ENCODE measurements around the gene RAD51B. TPM values are rescaled to one million over a fixed set of nuclear protein-coding genes. Genes with fewer than 3 reads are reported as not detected.

RAD51B gene
- total RNA-seq, 1 experiment from 2014 or later, result 23.3 TPM

DNA sequence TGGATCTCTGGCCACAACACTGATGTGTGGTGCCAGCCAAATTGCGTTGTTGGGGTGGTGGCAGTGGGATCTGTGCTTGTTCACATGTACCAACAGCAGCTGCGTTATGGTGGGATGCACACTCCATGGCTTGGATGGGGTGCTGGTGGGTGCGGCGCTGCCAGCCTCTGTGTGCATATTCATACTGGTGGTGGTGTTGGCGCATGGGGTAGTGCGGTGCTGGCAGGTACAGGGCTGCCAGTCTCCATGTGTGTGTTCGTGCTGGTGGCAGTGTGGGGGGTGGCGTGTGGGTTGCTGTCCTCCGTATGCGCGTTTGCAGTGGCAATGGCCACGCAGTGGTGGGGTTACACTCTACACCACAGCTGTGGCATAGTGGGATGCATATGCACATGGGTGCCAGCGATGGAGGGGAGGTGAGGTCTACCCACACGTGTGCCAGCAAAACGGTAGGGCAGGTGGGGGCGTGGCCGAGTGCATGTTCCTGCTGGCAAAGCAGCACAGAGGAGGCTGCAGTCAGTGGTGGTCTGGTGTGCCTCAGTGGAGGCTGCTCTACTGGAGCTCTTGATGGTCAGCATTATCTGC, 26.5 kb downstream of the RAD51B start:
- no peak for DNase-seq (ENCODE audit: low spot score)
- H3K4me3 ChIP-seq (ENCODE audit: low read depth, low read length, poor library complexity, severe bottlenecking), result no peak overlapping the region
- CTCF ChIA-PET, result no interaction called here
- H3K9me3 ChIP-seq (ENCODE audit: low read depth, low read length, poor library complexity, severe bottlenecking), result peaks cover 4% of the 10 kb centered on the region
- TF ChIP-seq, protein P1, sequence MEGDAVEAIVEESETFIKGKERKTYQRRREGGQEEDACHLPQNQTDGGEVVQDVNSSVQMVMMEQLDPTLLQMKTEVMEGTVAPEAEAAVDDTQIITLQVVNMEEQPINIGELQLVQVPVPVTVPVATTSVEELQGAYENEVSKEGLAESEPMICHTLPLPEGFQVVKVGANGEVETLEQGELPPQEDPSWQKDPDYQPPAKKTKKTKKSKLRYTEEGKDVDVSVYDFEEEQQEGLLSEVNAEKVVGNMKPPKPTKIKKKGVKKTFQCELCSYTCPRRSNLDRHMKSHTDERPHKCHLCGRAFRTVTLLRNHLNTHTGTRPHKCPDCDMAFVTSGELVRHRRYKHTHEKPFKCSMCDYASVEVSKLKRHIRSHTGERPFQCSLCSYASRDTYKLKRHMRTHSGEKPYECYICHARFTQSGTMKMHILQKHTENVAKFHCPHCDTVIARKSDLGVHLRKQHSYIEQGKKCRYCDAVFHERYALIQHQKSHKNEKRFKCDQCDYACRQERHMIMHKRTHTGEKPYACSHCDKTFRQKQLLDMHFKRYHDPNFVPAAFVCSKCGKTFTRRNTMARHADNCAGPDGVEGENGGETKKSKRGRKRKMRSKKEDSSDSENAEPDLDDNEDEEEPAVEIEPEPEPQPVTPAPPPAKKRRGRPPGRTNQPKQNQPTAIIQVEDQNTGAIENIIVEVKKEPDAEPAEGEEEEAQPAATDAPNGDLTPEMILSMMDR (conservative IDR thresholded peaks at IDR 0.05; ENCODE audit: low read depth, low read length), result no peak
- no peak for TF ChIP-seq EZH2 (IDR thresholded peaks at IDR 0.05; ENCODE audit: borderline replicate concordance, low read depth, low read length, poor library complexity, severe bottlenecking)
- no peak overlapping the region for H3K27ac ChIP-seq (ENCODE audit: low read depth, low read length, poor library complexity, severe bottlenecking)
- no peaks in the 10 kb centered on the region for H3K36me3 ChIP-seq (ENCODE audit: insufficient read depth, low read length, poor library complexity, severe bottlenecking)
- intact Hi-C loops (cut with micrococcal nuclease; ENCODE audit: unreplicated experiment), result no loop called here
- POLR2A ChIA-PET (ENCODE audit: low non-redundant PET), result no interaction called here
- BruUV-seq (replicated peaks), result no TSS peak
- H3K27me3 ChIP-seq (replicated peaks; ENCODE audit: insufficient read depth, low read depth, low read length, poor library complexity), result no peaks in the 10 kb centered on the region
- no peaks in the 10 kb centered on the region for H3K4me1 ChIP-seq (ENCODE audit: insufficient read depth, low read length, poor library complexity, severe bottlenecking)

DNA sequence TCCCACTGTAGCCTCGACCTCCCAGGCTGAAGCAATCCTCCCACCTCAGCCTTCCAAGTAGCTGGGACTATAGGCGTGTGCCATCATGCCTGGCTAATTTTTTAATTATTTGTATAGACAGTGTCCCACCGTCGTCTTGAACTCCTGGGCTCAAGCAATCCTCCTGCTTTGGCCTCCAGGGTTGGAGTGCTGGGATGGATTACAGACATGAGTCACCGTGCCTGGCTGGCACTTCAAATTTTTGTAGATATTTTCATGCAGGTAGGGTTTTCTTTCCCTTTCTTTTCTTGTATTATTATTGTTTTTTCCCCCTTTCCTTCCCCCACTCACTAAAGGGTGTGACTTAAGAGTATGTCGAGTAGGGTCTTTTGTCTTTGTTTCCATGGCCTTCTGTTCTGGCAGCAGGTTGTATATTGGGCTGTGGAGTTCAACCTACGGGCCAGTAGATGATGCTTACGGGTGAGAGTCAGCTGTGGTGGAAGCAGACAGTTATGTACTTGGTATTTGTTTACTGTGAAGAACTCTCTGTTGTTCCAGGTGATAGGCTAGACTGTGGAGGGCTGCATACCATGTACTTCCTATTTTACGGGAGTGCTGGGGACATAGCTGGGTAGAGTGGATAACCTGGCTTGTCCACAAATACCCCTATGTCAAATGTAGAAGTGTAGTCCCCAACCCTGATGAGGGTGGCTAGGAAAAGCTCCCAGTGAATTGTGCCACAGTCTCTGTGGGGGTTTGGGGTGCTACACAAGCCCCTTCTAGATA, 30.7 kb downstream of the RAD51B start:
- ChIA-PET POLR2A (ENCODE audit: low non-redundant PET) (no interaction called here), CTCF (no interaction called here)
- H3K27ac ChIP-seq (ENCODE audit: low read depth, low read length, poor library complexity, severe bottlenecking), result no peak overlapping the region
- no peaks in the 10 kb centered on the region for H3K27me3 ChIP-seq (replicated peaks; ENCODE audit: insufficient read depth, low read depth, low read length, poor library complexity)
- H3K4me3 ChIP-seq (ENCODE audit: low read depth, low read length, poor library complexity, severe bottlenecking), result no peak overlapping the region
- TF ChIP-seq, protein P1 (conservative IDR thresholded peaks at IDR 0.05; ENCODE audit: low read depth, low read length), result no peak
- TF ChIP-seq EZH2 (IDR thresholded peaks at IDR 0.05; ENCODE audit: borderline replicate concordance, low read depth, low read length, poor library complexity, severe bottlenecking), result no peak
- intact Hi-C loops (cut with micrococcal nuclease; ENCODE audit: unreplicated experiment), result no loop called here
- no peak for DNase-seq (ENCODE audit: low spot score)
- no peaks in the 10 kb centered on the region for H3K36me3 ChIP-seq (ENCODE audit: insufficient read depth, low read length, poor library complexity, severe bottlenecking)
- H3K9me3 ChIP-seq (ENCODE audit: low read depth, low read length, poor library complexity, severe bottlenecking), result peaks cover 4% of the 10 kb centered on the region
- no TSS peak for BruUV-seq (replicated peaks)
- no peaks in the 10 kb centered on the region for H3K4me1 ChIP-seq (ENCODE audit: insufficient read depth, low read length, poor library complexity, severe bottlenecking)

DNA sequence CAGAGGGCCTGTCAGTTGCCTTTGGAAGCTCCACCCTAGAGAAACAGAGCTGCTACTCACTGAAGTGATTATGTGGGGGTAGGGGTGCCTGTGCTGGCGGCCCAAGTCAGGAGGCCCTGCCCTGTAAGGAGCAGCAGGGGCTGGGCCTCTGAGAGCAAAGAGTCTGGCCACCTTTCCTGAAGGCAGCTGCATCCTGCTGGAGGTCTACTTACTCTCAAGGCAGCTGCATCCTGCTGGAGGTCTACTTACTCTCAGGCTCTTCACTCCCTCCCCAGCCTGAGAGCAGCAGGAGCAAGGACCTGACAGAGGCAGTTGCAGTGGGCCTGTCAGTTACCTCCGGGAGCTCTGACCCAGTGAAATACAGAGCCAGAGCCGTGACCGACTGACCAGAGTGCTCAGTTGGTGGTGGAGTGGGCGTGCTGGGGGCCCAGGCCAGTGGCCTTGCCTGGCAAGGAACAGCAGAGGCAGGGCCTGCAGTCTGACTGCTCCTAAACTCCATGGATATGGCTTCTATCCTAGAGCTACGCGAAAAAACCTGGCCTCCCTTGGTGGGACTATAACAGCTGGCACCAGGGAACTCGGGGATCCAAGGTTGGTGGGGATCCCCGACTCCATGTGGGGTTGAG, 32.3 kb downstream of the RAD51B start:
- CTCF ChIA-PET, result no interaction called here

More for the DNA sequence above, 32.3 kb downstream of the RAD51B start:
- intact Hi-C loops (cut with micrococcal nuclease; ENCODE audit: unreplicated experiment), result no loop called here
- Histone ChIP-seq H3K36me3 (ENCODE audit: insufficient read depth, low read length, poor library complexity, severe bottlenecking) (no peaks in the 10 kb centered on the region), H3K4me3 (ENCODE audit: low read depth, low read length, poor library complexity, severe bottlenecking) (no peak overlapping the region), H3K27ac (ENCODE audit: low read depth, low read length, poor library complexity, severe bottlenecking) (no peak overlapping the region), H3K9me3 (ENCODE audit: low read depth, low read length, poor library complexity, severe bottlenecking) (peaks cover 4% of the 10 kb centered on the region), H3K27me3 (replicated peaks; ENCODE audit: insufficient read depth, low read depth, low read length, poor library complexity) (no peaks in the 10 kb centered on the region), H3K4me1 (ENCODE audit: insufficient read depth, low read length, poor library complexity, severe bottlenecking) (no peaks in the 10 kb centered on the region)
- TF ChIP-seq, protein P1 (conservative IDR thresholded peaks at IDR 0.05; ENCODE audit: low read depth, low read length), result no peak
- DNase-seq (ENCODE audit: low spot score), result no peak
- no TSS peak for BruUV-seq (replicated peaks)
- POLR2A ChIA-PET (ENCODE audit: low non-redundant PET), result no interaction called here

Measured in A673 (cell line).